NCI-H1436 treated with DMSO at 0.1 percent for 48 hours (cell line): ENCODE data around the gene FAM124B.
A peak's percentile ranks its signal among the peaks of the same experiment; 100 is the strongest.

Experiments
- DNase-seq: peaks from one replicate; lab custom pipeline; 2025; lab: John Stamatoyannopoulos, UW

FAM124B gene

DNA sequence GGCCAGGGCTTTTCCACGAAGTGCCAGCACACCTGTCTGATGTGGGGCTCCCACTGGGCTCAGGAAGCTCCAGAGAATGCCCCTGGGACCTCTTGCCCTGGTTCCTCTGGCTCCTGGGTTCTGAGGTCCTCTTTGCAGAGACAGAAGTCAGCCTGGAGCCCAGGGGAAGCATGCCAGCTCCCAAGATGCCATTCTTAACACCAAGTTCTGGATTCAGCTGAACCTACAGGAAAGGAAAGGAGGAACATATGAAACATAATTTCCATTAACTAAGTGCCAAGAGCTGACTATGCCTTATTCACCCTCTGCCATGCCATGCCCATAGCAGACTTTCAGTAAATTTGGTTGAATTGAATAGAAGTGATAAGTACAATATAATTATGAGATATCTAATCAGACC is 21.9 kb downstream of the FAM124B start:
- no peak for DNase-seq

GRCh38 chr2:224379172-224379571 is 22.7 kb downstream of the FAM124B start:
- DNase-seq: no peak

DNA sequence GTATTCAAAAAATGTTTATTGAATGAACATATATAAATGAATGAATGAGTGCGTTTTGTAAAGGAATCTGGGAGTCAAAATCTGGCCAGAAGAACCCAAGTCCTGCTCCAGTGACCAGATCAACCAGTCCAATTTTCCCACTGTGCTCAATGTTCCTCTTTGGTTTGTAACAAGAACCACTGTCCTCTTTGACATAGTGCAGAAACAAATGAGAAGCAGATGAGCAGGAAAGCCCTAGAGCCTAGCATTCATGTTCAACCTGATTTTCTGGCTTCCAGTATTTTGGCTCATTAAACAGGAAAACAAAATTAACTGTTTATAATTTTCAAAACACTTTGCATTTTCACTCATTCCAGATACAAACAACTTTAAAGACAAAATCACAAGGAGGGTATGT is 23.2 kb downstream of the FAM124B start:
- DNase-seq: no peak

DNA sequence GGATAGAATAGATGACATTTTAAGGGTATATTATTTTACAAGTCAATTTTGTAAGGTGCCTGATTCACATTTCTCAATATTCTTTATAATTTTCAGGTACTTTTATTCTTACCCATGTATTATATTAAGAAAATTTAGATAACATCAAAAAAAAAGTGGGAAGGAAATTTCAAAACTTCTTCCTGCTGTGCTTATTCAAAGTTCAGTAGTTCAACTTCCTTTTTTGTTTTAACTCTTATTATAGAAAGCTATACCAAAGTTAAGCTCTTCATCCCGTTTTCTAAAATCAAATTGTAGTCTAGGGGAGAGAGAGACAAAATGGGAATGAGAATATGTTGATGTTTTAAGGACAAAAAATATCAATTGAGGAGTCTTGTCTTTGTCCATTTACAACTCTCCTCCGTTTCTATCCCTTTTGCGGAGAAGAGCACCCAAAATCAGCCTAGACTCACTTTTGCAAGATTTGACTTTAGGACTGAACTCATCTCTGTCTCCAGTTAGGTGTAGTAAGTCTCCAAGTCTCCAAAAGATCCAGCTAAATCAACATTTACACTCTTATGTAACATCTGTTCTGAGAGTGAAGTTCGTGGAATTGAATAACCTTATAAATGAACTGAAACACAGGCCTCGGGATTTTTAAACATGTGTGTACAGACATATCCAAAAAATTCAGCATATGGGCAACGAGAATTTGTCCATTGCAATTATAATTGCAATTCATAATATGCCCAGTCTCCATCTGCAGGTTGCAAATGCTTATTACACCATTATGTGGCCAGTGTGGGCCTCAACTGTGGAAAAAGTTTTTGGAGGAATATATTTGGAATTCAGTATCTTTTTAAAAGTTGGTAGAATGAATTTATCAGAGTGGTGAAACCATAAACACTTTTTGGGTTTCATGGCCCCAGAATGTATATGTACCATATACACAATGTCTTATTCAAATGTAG is 23.9 kb downstream of the FAM124B start:
- no peak for DNase-seq

GRCh38 chr2:224372641-224373040 is 29.3 kb downstream of the FAM124B start:
- no peak for DNase-seq

DNA sequence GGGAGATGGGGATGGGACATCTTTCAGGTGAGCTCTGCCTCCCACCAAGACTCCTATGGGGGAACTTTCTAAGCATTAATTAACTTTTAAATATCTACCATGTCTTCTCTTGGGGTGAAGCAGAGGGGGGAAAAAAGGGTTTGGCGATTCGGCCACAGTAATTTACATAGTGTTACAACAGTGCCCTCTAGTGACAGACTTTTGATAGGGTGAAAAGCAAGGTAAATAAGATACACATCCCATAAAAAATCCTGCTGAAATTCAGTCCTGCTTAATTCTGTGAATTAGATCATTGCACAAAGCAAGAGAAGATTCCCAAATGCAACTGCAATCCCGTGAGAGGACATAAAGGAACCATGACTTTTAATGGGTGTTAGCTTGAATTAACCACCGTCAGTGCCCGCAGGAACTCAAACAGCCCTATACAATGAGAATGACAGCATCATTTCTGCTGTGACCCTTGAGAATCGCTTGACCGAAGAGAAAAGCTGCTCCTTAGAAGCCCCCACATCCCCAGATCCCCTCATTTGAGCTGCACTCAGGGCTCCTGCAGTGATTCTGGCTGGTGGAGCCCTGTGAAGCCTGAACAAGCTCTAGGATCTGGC is 32.8 kb downstream of the FAM124B start:
- no peak for DNase-seq

- no peak for DNase-seq
Measured at GRCh38 chr2:224366267-224366844, 35.6 kb downstream of the FAM124B start.

GRCh38 chr2:224365331-224365730 is 36.6 kb downstream of the FAM124B start:
- DNase-seq: no peak

DNA sequence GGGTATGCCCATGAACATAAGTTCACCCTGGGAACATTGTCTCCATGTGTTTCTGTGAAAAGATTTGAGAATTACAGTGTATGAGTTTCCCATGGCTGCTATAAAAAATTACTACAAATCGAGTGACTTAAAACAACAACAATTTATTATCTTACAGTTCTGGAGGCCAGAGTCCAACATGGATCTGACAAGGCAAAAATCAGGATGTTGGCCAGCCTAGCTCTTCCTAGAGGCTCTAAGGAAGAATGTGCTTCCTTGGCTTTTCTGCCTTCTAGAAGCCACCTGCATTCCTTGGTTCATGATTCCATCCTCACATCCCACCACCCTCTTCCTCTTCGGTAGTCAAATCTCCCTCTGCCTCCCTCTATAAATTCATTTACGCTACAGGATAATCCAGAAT is 38.6 kb downstream of the FAM124B start:
- DNase-seq: no peak

GRCh38 chr2:224362094-224362493 is 39.8 kb downstream of the FAM124B start:
- no peak for DNase-seq

GRCh38 chr2:224360801-224361251 is 41.1 kb downstream of the FAM124B start:
- peak; percentile 57 for DNase-seq

DNA sequence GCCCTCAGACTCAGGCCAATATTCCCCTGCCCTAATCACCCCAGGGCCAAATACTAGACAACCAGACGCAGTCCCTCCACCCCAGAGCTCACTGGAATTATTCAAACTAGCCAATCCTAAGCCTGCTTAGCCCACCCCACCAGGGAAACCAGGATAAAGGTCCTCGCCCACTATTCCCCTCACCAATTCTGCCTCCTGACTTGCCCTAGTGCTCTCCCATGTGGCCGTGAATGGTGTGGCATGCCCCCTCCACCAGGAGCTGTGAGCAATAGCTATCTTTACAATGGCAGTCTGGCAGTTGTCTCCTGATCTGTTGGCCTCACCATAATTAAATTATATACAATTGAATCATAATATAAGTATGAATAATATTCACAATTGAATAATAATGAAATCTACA is 42.3 kb downstream of the FAM124B start:
- DNase-seq: no peak

DNA sequence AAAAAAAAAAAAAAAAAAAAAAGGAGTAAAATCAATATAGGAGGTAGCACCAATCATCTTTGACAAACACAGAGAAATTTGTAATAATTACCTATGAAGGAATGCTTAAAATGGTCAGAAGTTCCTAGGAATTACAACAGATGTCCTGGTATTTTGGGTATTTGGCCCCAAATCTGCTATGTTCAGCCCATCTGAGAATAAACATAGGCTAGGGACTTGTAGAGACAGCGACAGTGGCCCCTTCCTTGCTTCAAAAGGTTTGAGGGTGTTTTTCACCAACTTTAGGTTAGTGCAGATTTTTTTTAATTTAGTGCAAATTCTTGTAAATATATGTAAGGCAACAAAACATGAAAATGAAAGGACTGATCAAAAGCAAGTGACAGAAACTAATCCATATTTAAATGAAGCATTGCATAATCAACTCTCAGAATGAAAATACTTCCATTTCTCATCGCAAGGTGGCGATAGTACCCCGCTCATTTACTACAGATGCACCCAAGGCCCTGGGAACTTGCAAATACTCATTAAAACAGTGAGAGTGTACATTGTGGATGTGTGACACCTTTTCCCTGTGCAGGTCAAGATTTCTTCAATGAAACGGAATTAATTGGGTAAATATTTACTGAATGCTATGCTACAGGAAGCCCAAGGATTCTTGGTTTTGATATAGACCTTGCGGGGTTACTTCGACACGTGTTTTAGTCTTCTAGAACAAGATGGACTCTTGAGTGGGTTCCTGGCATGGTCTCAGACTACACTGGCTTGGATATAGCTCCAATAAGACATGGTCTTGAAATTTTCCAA is 44.6 kb downstream of the FAM124B start:
- no peak for DNase-seq

DNA sequence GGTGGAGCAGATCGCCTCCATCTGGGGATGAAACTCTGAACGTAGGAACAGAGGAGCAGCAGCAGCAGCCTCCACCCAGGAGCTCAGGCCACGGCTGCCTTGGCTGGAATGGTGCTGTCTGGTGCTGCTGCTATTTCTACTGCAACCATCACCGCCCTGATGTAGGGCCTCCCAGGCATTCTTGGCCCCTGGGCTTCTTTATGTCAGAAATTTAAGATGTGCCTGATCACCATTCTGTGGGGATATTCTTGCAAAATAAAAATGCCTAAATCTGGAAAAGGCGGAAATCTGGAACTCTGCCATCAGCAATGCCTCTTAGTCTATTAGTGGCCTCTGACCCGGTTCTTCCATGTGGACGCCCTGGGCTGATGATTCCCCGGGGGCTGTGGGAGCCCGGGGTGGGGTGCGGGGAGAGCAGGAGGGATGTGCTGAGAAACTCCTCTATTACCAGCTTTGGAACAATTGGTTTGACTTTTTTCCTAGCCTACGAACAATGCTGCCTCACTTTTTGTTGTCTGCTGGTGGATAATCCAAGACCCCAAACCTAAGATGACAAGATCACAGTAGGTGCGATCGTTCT is 47.2 kb downstream of the FAM124B start:
- DNase-seq: no peak

GRCh38 chr2:224350703-224351102 is 51.2 kb downstream of the FAM124B start:
- DNase-seq: no peak

GRCh38 chr2:224349396-224349795 is 52.5 kb downstream of the FAM124B start:
- DNase-seq: no peak

DNA sequence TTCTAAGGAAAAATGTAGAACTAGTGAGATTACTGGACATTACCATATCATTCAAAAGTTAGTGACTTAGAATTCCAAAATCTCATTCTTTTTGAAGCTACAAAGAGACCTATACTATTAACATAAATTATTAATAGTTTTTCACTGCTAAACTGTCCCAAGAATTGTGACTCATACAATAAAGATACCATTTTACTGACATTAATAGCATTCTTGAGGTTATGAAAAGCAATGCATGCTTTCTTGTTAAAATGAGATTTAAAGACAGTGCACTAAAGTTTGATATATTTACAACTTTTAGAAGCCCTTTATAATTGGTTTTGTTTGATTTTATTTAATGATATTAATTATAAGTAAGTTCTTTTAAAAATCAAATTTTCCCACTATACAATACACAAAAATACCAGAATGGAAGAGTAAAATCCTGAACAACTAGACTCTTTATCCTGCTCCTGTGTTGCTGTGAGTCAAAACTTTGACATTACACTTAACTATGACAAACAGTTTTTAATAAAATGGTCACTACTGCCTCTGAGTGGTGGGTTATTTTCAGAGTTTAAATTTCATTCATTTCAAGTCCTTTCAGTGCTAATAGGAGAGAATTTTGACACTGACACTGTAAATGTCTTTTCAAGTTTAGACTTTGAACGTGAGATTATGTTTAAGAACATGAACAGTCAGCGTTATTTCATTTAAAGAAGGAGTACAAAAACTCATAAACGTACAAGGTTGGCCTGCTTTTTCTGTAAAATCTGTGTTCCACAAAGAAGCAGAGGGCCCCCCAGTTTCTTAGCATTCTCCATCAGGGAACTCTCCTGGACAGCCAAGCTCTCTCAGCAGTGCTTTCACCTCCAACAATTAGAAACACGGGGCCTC is 54.5 kb downstream of the FAM124B start:
- no peak for DNase-seq

DNA sequence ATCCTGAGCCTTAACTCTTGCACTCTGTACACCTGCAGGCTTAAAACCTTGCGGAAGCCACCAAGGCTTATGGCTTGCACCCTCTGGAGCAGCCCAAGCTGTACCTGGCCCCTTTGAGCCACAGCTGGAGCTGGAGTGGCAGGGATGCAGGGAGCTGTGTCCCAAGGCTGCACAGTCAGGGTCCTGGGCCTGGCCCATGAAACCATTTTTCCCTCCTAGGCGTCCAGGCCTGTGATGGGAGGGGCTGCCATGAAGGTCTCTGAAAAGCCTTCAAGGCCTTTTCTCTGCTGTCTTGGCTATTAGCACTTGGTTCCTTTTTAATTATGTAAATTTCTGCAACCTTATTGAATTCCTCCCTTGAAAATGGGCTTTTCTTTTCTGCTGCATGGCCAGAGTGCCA is 56.4 kb downstream of the FAM124B start:
- DNase-seq: no peak

DNA sequence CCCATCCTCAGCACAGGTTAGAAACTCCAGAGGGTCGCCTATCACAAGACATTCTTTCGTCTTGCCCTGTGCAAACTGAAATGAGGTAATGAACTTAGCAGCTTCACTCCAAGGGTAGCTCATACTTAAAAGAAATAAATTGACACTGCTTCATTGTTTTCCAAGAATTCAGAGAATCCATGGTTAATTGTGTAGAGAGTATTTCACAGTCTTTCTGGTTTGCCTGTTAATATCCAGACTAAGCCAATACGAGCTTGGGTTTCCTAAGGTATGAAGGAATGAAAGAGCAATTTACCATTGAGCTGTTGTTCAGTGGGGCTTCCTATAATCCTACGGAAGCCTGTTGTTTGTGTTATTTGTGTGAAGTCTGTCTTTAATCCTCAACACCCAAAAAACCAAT is 58.7 kb downstream of the FAM124B start:
- DNase-seq: no peak

- no peak for DNase-seq
Measured at GRCh38 chr2:224335991-224336390, 65.9 kb downstream of the FAM124B start.

- no peak for DNase-seq
Measured at GRCh38 chr2:224334726-224335125, 67.2 kb downstream of the FAM124B start.
